HepG2 (cell line): Measurements from ENCODE around the gene ELAC1. TPM values are rescaled to one million over a fixed set of nuclear protein-coding genes. Genes with fewer than 3 reads are reported as not detected.

ENCODE experiments used
- CAMTA2 ChIP-seq: sonication (generic); formaldehyde crosslinking; IDR thresholded peaks from 2 replicates; pipeline ENCODE4 v1.4.0; 2020; ENCODE audit warnings: mild to moderate bottlenecking, missing genetic modification reagents, borderline replicate concordance
- CREB1 ChIP-seq, 2 experiments: fragments of 450-650 bp in 1 of 2; IDR thresholded peaks; 2 replicates each; pipeline ENCODE4 v1.6.1; 2016 to 2017; ENCODE audit warnings: control low read depth in 1 of 2, mild to moderate bottlenecking in 1 of 2, missing compliant biosample characterization in 1 of 2, missing genetic modification characterization in 1 of 2
- FOXP1 ChIP-seq, 2 experiments: fragments of 450-650 bp in 1 of 2; IDR thresholded peaks; 2 replicates each; pipeline ENCODE4 v1.6.1; 2017 to 2018; ENCODE audit warnings: antibody characterized with exemption in 1 of 2
- HHEX ChIP-seq: IDR thresholded peaks from 2 replicates; pipeline ENCODE4 v1.6.1; 2016; ENCODE audit warnings: control low read depth
- KAT7 ChIP-seq: IDR thresholded peaks from 2 replicates; pipeline ENCODE4 v1.6.1; 2018; ENCODE audit warnings: borderline replicate concordance, missing compliant biosample characterization
- KDM1A ChIP-seq: IDR thresholded peaks from 2 replicates; pipeline ENCODE4 v1.6.1; 2016; ENCODE audit warnings: missing compliant biosample characterization
- MIER3 ChIP-seq: IDR thresholded peaks from 2 replicates; pipeline ENCODE4 v1.6.1; 2016; ENCODE audit warnings: missing compliant biosample characterization, borderline replicate concordance
- PHF21A ChIP-seq: sonication (generic); formaldehyde crosslinking; IDR thresholded peaks from 2 replicates; pipeline ENCODE4 v1.5.0; 2020; ENCODE audit warnings: mild to moderate bottlenecking, missing genetic modification reagents
- ZBTB40 ChIP-seq, 2 experiments: fragments of 450-650 bp in 1 of 2; sonication (generic) in 1 of 2; formaldehyde crosslinking in 1 of 2; IDR thresholded peaks; 2 replicates each; pipeline versions ENCODE4 v1.6.1 to v1.8.0; 2016 to 2022; ENCODE audit warnings: antibody characterized with exemption in 1 of 2, mild to moderate bottlenecking in 1 of 2, missing genetic modification reagents in 1 of 2
- ZFP91 ChIP-seq: sonication (generic); formaldehyde crosslinking; IDR thresholded peaks from 2 replicates; pipeline ENCODE4 v1.9.0; 2022; ENCODE audit warnings: missing genetic modification reagents, mild to moderate bottlenecking, borderline replicate concordance
- ZFYVE20 ChIP-seq: sonication (generic); formaldehyde crosslinking; IDR thresholded peaks from 2 replicates; pipeline ENCODE4 v1.8.0; 2023; ENCODE audit warnings: low read depth, mild to moderate bottlenecking, moderate library complexity, missing genetic modification reagents, borderline replicate concordance
- ZNF17 ChIP-seq: sonication (generic); formaldehyde crosslinking; IDR thresholded peaks from 2 replicates; pipeline ENCODE4 v1.5.0; 2020; ENCODE audit warnings: mild to moderate bottlenecking, missing genetic modification reagents
- ZNF431 ChIP-seq: sonication (generic); formaldehyde crosslinking; IDR thresholded peaks from 2 replicates; pipeline ENCODE4 v1.9.0; 2022; ENCODE audit warnings: missing genetic modification reagents, low read depth, mild to moderate bottlenecking, borderline replicate concordance
- ZNF546 ChIP-seq: sonication (generic); formaldehyde crosslinking; conservative IDR thresholded peaks from 2 replicates; pipeline ENCODE4 v1.8.1; 2023; ENCODE audit warnings: mild to moderate bottlenecking, missing genetic modification reagents
- ZNF549 ChIP-seq: sonication (generic); formaldehyde crosslinking; IDR thresholded peaks from 2 replicates; pipeline ENCODE4 v1.5.0; 2020; ENCODE audit warnings: missing genetic modification reagents
- ZNF552 ChIP-seq: sonication (generic); formaldehyde crosslinking; IDR thresholded peaks from 2 replicates; pipeline ENCODE4 v1.9.0; 2022; ENCODE audit warnings: missing genetic modification reagents, mild to moderate bottlenecking, borderline replicate concordance
- ZNF629 ChIP-seq: sonication (generic); formaldehyde crosslinking; conservative IDR thresholded peaks from 2 replicates; pipeline ENCODE4 v1.5.0; 2020; ENCODE audit warnings: missing genetic modification reagents
- polyA plus RNA-seq, 8 experiments: library from polyadenylated mRNA; depleted of rRNA in 3 of 8; stranded (reverse) in 7 of 8; unstranded in 1 of 8; fragments of >200 nt; fragmentation: Illumina TruSeq in 4 of 8; extraction: Trizol in 4 of 8; gene quantifications; 2 replicates each; pipeline versions ENCODE4 v1.2.1 to v1.2.3, GENCODE V29; 2011 to 2016; ENCODE audit warnings: low read depth in 4 of 8, missing spikeins in 1 of 8, mixed read lengths in 1 of 8; ENCODE audit not compliant: insufficient read depth in 1 of 8
- total RNA-seq, 5 experiments: library from RNA; depleted of rRNA; stranded (reverse); fragments of >200 nt; fragmentation: Illumina TruSeq; extraction: Trizol; gene quantifications; 2 replicates each; pipeline ENCODE4 v1.2.3, GENCODE V29; 2016; ENCODE audit warnings: low read depth in 1 of 5

The ELAC1 gene
- total and polyA plus RNA-seq, 2 of the 13 experiments (the other 11 are each of a cell fraction or from before 2014, with no cell fraction given) = 1.9 to 3.6 TPM

GRCh38 chr18:51029694-51030536 is 62.1 kb downstream of the ELAC1 start, which contains the start of gene SMAD4 (continued):
- TF ChIP-seq ZBTB40 (IDR thresholded peaks at IDR 0.05) (no peak), ZBTB40 (CRISPR knock-in tag; IDR thresholded peaks at IDR 0.05) (no peak), ZNF552 (CRISPR knock-in tag) (no peak), MIER3 (CRISPR knock-in tag) (peak; percentile 22; the same call in 1 of the 2 replicates), HHEX (CRISPR knock-in tag) (no peak), PHF21A (CRISPR knock-in tag) (no peak), ZNF546 (CRISPR knock-in tag) (peak; percentile 74; the same call in 1 of the 2 replicates), ZNF549 (CRISPR knock-in tag) (no peak), ZNF431 (CRISPR knock-in tag) (0 out of 2 replicates have a peak, but pooled peaks have one; percentile 21), CAMTA2 (CRISPR knock-in tag) (peak; percentile 32; the same call in 1 of the 2 replicates), ZNF17 (CRISPR knock-in tag) (no peak), ZNF629 (CRISPR knock-in tag) (no peak), KDM1A (CRISPR knock-in tag) (no peak), FOXP1 (IDR thresholded peaks at IDR 0.05) (no peak), FOXP1 (CRISPR knock-in tag; IDR thresholded peaks at IDR 0.05) (no peak), ZFP91 (CRISPR knock-in tag) (peak; percentile 71; the same call in 1 of the 2 replicates), CREB1 (IDR thresholded peaks at IDR 0.05) (0 out of 2 replicates have a peak, but pooled peaks have one; percentile 33), CREB1 (CRISPR knock-in tag; IDR thresholded peaks at IDR 0.05) (no peak), ZFYVE20 (CRISPR knock-in tag) (0 out of 2 replicates have a peak, but pooled peaks have one; percentile 17), KAT7 (CRISPR knock-in tag) (peak; percentile 63; the same call in 1 of the 2 replicates)
